Testis (tissue), 3 donors: ENCODE results near the gene SLC9B2. TPM values are rescaled to one million over a fixed set of nuclear protein-coding genes. Genes with fewer than 3 reads are reported as not detected.

ENCODE experiments used
- DNase-seq: peaks from one replicate; pipeline ENCODE4 v3.0.0-alpha.2; 2019
- H3K27ac ChIP-seq, 2 donors: fragments of 200-600 bp; sonication (generic); one replicate each; pipeline ENCODE4 v1.5.1; 2019
- H3K27me3 ChIP-seq: fragments of 200-600 bp; sonication (generic); one replicate; pipeline ENCODE4 v1.5.1; 2019
- H3K36me3 ChIP-seq: fragments of 200-600 bp; sonication (generic); one replicate; pipeline ENCODE4 v1.5.1; 2017; ENCODE audit warnings: low read depth; ENCODE audit errors: missing control alignments
- H3K4me1 ChIP-seq: fragments of 200-600 bp; sonication (generic); one replicate; pipeline ENCODE4 v1.5.1; 2019
- H3K4me3 ChIP-seq, 2 donors: fragments of 200-600 bp; sonication (generic); one replicate each; pipeline ENCODE4 v1.5.1; 2017 to 2019
- H3K9me3 ChIP-seq: fragments of 200-600 bp; sonication (generic); one replicate; pipeline ENCODE4 v1.5.1; 2017
- CTCF ChIP-seq, 3 experiments: fragments of 450-650 bp in 2 of 3; fragments of 200-600 bp in 1 of 3; sonication (generic) in 1 of 3; IDR thresholded peaks; one replicate each; pipeline ENCODE4 v1.5.1; 2016 to 2019; ENCODE audit warnings: antibody characterized with exemption in 3 of 3, mild to moderate bottlenecking in 2 of 3, moderate library complexity in 1 of 3
- POLR2A ChIP-seq: fragments of 450-650 bp; IDR thresholded peaks from one replicate; pipeline ENCODE4 v1.6.1; 2017; ENCODE audit warnings: antibody characterized with exemption, mild to moderate bottlenecking, moderate library complexity
- WGBS, 2 donors: methylation state at CpG; one replicate each; pipeline ENCODE4 v1.1.5; 2018; 5-methylcytosine and 5-hydroxymethylcytosine counted together
- intact Hi-C: fragments of 100-400 bp; cut with DNase I; formaldehyde crosslinking; loops from one replicate; pipeline ENCODE4 v1.15.1; 2023; ENCODE audit warnings: low total_unique reads
- polyA plus RNA-seq: library from polyadenylated mRNA; stranded (reverse); fragments of 350-450 nt; fragmentation: Illumina TruSeq; extraction: RNeasy Lipid Tissue Mini Kit (QIAGEN cat#74804); gene quantifications from one replicate; pipeline ENCODE4 v1.2.3, GENCODE V29; 2014; ENCODE audit warnings: low read depth, low replicate concordance; ENCODE audit not compliant: insufficient read depth
- total RNA-seq, 2 donors: library from RNA; depleted of rRNA; stranded (reverse); fragments of >200 nt; gene quantifications; one replicate each; pipeline ENCODE4 v1.2.3, GENCODE V29; 2016

Gene SLC9B2
- total and polyA plus RNA-seq, 3 donors from 2014 or later, result 9.7 to 14.6 (median 10.2) TPM

GRCh38 chr4:103026868-103027267 lies 49.7 kb downstream of the SLC9B2 start:
- H3K9me3 ChIP-seq, result no peaks in the 10 kb centered on the region
- H3K36me3 ChIP-seq, result no peaks in the 10 kb centered on the region
- H3K4me3 ChIP-seq, result no peak overlapping the region
- intact Hi-C loops, result no loop called here
- no peaks in the 10 kb centered on the region for H3K27me3 ChIP-seq
- no peak overlapping the region for H3K27ac ChIP-seq
- DNase-seq, result no peak
- 94 to 100% methylated on average over 1 of the region's 1 CpG for WGBS, 2 donors
- no peaks in the 10 kb centered on the region for H3K4me1 ChIP-seq
- TF ChIP-seq POLR2A, result no peak
- no peak for TF ChIP-seq CTCF (IDR thresholded peaks at IDR 0.05)

DNA sequence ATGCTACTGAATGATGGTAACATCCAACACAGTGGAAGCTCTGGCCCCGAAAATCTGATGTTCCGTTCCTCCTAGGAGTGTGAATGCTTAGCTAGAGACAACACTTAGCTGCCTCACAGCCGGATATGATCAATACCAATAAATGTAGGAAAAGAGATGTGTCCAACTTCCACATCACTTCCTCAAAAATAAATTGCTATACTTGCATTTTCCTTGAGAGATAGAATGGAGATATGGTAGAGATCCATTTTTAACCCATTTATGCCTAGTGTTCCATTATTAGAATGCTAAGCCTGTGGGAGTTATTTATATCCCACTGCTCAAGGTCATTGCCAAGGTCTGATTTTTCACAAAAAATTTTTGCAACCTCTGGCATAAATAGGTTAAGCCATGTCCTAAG lies 51.6 kb downstream of the SLC9B2 start:
- Histone ChIP-seq H3K27me3 (no peaks in the 10 kb centered on the region), H3K27ac (no peak overlapping the region), H3K9me3 (no peaks in the 10 kb centered on the region), H3K4me1 (no peaks in the 10 kb centered on the region), H3K4me3 (no peak overlapping the region), H3K36me3 (no peaks in the 10 kb centered on the region)
- TF ChIP-seq CTCF (IDR thresholded peaks at IDR 0.05), result no peak
- TF ChIP-seq POLR2A, result no peak
- no peak for DNase-seq
- intact Hi-C loops, result no loop called here
- WGBS, 2 donors, result 94 to 100% methylated on average over 3 of the region's 3 CpGs

- H3K4me3 ChIP-seq, result no peak overlapping the region
- H3K36me3 ChIP-seq, result no peaks in the 10 kb centered on the region
- H3K27ac ChIP-seq, result no peak overlapping the region
- DNase-seq, result no peak
- H3K9me3 ChIP-seq, result no peaks in the 10 kb centered on the region
- TF ChIP-seq POLR2A, result no peak
- no peak for TF ChIP-seq CTCF (IDR thresholded peaks at IDR 0.05)
- intact Hi-C loops, result no loop called here
- WGBS, 2 donors, result 81 to 91% methylated on average over 2 of the region's 2 CpGs
- H3K4me1 ChIP-seq, result peaks cover 7% of the 10 kb centered on the region
- H3K27me3 ChIP-seq, result no peaks in the 10 kb centered on the region
Measured at GRCh38 chr4:103021120-103021519, 55.4 kb downstream of the SLC9B2 start.

DNA sequence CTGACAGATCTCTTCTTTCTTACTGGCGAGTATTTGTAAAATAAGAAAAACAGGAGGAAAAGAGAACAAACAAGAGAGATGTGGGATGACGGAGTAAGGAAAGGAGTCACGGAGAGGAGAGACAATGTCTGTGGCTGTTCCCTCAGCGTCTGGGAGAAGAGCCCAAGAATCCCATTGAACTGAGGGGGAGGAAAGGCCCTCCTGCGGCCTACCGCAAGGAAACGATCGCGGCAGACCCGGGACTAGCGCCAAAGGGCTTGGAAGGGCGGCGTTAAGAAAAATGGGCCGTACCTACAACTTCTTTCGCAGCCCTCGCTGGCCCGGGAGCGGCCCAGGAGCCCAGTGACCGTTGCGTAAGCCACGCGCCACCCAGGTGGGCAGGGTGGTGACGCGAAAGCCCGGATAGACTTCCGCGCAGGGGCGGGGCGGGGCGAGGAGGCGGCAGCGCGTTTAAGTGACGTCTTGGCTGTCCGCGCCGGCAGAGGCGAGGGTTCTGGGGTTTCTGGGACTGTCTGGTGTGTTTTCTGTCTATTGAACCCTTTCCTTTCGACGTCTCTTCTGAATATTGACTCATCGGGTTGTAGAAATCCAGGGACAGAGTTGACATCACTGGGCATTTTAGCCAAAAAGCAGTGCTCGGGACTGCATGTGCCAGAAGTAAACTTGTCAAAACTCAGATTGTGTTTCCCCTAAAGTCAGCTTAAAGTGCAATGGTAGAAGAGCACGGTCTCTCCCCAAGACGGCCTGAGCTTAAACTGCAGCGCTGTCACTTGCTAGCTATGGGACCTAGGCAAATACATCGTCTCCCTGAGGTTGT lies 57.0 kb downstream of the SLC9B2 start, which contains the start of gene SLC9B1:
SLC9B1 (minus strand) TSS at position 398 of the 817 bp plus-strand sequence. CDS start 27,994 bp downstream, outside the sequence.
- Histone ChIP-seq H3K4me1 (peaks cover 7% of the 10 kb centered on the region), H3K27me3 (no peaks in the 10 kb centered on the region), H3K9me3 (no peaks in the 10 kb centered on the region), H3K4me3 (peak within 1 kb of the TSS; percentile 62 to 75), H3K27ac (peak within 1 kb of the TSS; percentile 95), H3K36me3 (no peaks in the 10 kb centered on the region)
- DNase-seq, result peak; percentile 96
- intact Hi-C loops, result loop anchor here (10.0 kb wide), 1 partner anchor 395 kb away; no protein-coding TSS in a partner anchor
- TF ChIP-seq POLR2A (peak; percentile 59), CTCF (IDR thresholded peaks at IDR 0.05) (no peak)
- WGBS, 2 donors, result 0 to 1% methylated on average over 39 to 46 of the region's 46 CpGs
